H1 (cell line): ENCODE measurements around the gene TEAD1. TPM values are rescaled to one million over a fixed set of nuclear protein-coding genes. Genes with fewer than 3 reads are reported as not detected.
A peak's percentile ranks its signal among the peaks of the same experiment; 100 is the strongest.

Experiments
- CEBPB ChIP-seq: IDR thresholded peaks from 2 replicates; pipeline ENCODE4 v1.6.1; 2012; ENCODE audit warnings: low read depth, low read length
- CHD2 ChIP-seq: IDR thresholded peaks from 2 replicates; pipeline ENCODE4 v1.6.1; 2012; ENCODE audit warnings: low read length, improper control_type of control experiment
- GABPA ChIP-seq: IDR thresholded peaks from 2 replicates; pipeline ENCODE4 v1.6.1; 2011; ENCODE audit warnings: mild to moderate bottlenecking, low read length, moderate library complexity, borderline replicate concordance; ENCODE audit not compliant: insufficient read depth
- HDAC2 ChIP-seq, 2 experiments: fragments of 300-600 bp in 1 of 2; sonication (generic) in 1 of 2; IDR thresholded peaks; 2 replicates each; pipeline ENCODE4 v1.6.1; 2011 to 2012; ENCODE audit warnings: low read depth in 2 of 2, low read length in 2 of 2, mild to moderate bottlenecking in 2 of 2, moderate library complexity in 2 of 2, borderline replicate concordance in 1 of 2, inconsistent platforms in 1 of 2
- JUN ChIP-seq: IDR thresholded peaks from 2 replicates; pipeline ENCODE4 v1.6.1; 2011; ENCODE audit warnings: low read depth, mild to moderate bottlenecking, improper control_type of control experiment, low read length
- JUND ChIP-seq: IDR thresholded peaks from 2 replicates; pipeline ENCODE4 v1.6.1; 2011; ENCODE audit warnings: mild to moderate bottlenecking, improper control_type of control experiment, low read length
- MAFK ChIP-seq: IDR thresholded peaks from 2 replicates; pipeline ENCODE4 v1.6.1; 2012; ENCODE audit warnings: low read depth, mild to moderate bottlenecking, improper control_type of control experiment, low read length
- NRF1 ChIP-seq: IDR thresholded peaks from 2 replicates; pipeline ENCODE4 v1.6.1; 2011; ENCODE audit warnings: mild to moderate bottlenecking, low read depth, low read length, improper control_type of control experiment
- PHF8 ChIP-seq: fragments of 200-600 bp; sonication (generic); conservative IDR thresholded peaks from 2 replicates; pipeline ENCODE4 v1.7.1; 2012; ENCODE audit warnings: low read depth, mild to moderate bottlenecking, inconsistent platforms, low read length, moderate library complexity
- RBBP5 ChIP-seq: IDR thresholded peaks from 2 replicates; pipeline ENCODE4 v1.7.1; 2012; ENCODE audit warnings: low read depth, mild to moderate bottlenecking, inconsistent platforms, low read length, moderate library complexity, borderline replicate concordance
- SIRT6 ChIP-seq: IDR thresholded peaks from one replicate; pipeline ENCODE4 v1.7.1; 2012; ENCODE audit warnings: low read length, inconsistent platforms
- TCF12 ChIP-seq: IDR thresholded peaks from 2 replicates; pipeline ENCODE4 v1.6.1; 2011; ENCODE audit warnings: low read depth, mild to moderate bottlenecking, low read length
- polyA plus RNA-seq, 7 experiments: library from polyadenylated mRNA; depleted of rRNA in 3 of 7; stranded (reverse) in 5 of 7; unstranded in 2 of 7; fragments of >200 nt in 5 of 7; fragments of 200-250 nt in 2 of 7; gene quantifications; 1 replicate in 5 of 7; 2 replicates in 1 of 7; 4 replicates in 1 of 7; pipeline versions ENCODE4 v1.2.1 to v1.2.3, GENCODE V29; 2011 to 2013; ENCODE audit warnings: missing spikeins in 2 of 7, mixed read lengths in 2 of 7
- total RNA-seq: library from RNA; stranded (reverse); fragmentation: NEBNext Ultra II Directional; extraction: Animal tissue kit (Norgen Biotek cat#: 25700); gene quantifications from 2 replicates; pipeline ENCODE4 v1.2.1, GENCODE V29; 2021

TEAD1 gene
- total and polyA plus RNA-seq, 2 of the 8 experiments (the other 6 are each of a cell fraction or from before 2014, with no cell fraction given): 15.6 to 67.4 TPM

DNA sequence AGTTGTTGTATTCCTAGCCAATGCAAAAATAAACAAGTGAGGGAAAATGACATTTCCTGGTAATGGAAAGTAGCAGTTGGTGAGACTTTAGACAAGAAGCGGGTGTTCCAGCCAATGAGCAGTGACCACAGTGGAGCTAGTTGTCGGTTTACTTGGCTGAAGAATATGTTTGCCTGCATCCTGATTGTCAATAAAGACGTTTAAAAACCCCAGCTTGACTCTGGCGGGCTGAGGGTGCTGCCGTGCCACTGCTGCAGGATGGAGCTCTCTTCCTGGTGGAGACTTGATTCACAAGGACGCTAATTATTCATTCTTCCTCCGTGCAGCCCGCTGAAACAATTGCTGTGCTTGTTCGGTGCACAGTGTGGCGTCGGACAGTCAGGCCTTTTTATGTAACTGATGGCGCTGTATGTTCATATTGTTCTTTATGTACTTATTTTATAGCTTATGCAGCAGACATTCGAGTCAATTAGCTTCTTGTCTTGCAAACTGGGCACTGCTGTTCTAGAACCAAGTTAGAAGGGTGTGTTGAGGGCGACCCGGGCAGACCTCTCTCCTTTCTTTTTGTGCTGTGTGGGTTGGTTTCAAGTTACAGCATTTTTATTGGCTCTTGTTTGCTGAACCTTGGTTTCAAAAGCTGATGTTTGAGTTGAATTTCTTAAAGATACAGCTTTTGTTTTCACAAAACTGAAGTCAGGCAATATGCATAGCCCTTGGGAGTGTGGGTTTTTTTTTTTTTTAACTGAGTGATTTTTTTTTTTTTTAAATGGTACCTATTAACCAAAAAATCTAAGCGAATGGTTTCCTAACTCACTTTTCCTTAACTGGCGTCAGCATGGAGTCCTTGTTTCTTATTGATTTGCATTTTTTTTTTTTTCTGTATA lies 153.9 kb downstream of the TEAD1 start (continued):
- TF ChIP-seq CEBPB (no peak), JUN (no peak), NRF1 (no peak), HDAC2 (IDR thresholded peaks at IDR 0.05; ENCODE audit: borderline replicate concordance in 1 of 2, low read depth in 2 of 2, low read length in 2 of 2) (no peak), CHD2 (no peak), PHF8 (no peak), RBBP5 (peak; percentile 86), GABPA (no peak), MAFK (no peak), SIRT6 (no peak), TCF12 (no peak), JUND (no peak)
